GM10847 (cell line): ENCODE measurements around the gene FNBP1.

ENCODE experiments used
- POLR2A ChIP-seq: IDR thresholded peaks from 2 replicates; pipeline ENCODE4 v1.6.1; 2011; ENCODE audit not compliant: insufficient read length; ENCODE audit errors: extremely low read depth

The FNBP1 gene

DNA sequence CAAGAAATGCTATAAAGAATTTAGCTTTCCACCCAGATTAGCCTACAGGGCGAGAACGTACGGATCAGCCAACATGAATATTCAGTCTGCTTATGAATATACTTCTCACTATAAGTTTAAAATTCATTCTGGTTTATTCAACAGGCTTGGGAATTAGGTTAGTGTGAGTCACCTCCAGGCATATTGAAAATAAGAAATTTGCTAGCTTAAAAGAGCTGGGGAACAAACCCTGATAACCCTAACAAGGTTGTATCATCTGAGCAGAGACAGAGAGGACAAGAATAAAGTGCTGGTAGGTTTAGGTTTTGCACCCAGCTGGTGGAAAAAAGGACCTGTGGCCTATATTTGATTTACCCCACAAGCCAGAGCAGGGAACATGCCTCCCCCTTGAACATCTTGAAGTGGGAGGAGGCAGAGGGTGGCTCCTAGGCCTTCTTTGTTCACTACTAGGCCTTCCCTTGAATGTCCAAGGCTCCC is 12.3 kb downstream of the FNBP1 start:
- no peak for TF ChIP-seq POLR2A

DNA sequence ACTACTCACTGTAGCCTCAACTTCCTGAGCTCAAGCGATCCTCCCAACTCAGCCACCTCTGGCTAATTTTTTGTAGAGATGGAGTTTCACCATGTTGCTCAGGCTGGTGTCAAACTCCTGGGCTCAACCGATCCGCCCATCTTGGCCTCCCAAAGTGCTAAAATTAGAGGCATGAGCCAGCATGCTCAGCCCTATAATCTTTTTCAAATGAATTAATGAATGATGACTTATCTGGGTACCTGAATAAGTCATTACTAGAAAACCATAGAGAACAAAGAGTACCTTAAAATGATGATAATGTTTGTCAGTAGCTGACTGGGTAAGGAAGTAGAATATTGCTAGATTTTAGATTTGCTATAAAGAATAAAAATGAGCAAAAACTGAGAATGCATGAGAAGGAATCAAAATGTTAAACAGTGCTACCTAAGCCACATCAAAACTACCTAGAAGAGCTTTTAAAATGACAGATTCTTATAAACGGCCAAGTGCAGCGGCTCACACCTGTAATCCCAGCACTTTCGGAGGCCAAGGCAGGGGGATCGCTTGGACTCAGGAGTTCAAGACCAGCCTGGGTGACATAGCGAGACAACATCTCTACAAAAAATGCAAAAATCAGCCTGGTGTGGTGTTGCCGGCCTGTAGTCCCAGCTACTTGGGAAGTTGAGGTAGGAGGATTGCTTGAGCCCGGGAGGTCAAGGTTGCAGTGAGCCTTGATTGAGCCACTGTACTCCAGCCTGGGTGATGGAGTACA is 13.6 kb downstream of the FNBP1 start:
- no peak for TF ChIP-seq POLR2A

DNA sequence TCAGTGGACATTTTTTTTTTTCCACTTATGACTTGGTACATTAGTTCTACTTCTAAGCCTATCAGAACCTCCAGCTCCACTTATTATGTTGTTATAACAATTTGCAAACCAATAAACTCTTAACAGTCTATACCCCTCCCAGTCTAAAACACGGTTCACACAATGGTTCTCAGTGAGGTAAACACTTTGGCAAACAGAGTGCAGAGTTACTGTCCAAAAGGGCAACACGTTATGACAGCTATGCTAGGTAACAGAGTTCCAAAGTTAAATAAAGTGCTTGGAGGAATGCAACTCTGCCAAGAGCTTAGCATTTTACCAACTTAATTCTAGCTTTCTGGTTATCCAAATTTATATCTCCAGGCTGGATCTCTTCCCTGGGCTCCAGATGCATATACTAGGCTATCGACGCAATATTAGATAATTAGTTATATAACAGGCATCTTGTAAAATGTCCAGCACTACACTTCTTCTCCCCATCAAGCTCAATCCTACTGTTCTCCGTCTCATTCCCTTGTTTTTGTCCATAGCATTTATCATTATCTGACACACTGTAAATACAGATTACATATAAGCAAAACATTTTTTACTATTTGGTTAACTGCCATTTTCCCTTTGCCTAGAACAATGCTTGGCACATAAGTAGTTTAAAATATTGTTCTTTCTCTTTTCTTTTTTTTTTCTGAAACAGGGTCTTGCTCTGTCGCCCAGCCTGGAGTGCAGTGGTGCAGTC is 14.3 kb downstream of the FNBP1 start:
- no peak for TF ChIP-seq POLR2A

DNA sequence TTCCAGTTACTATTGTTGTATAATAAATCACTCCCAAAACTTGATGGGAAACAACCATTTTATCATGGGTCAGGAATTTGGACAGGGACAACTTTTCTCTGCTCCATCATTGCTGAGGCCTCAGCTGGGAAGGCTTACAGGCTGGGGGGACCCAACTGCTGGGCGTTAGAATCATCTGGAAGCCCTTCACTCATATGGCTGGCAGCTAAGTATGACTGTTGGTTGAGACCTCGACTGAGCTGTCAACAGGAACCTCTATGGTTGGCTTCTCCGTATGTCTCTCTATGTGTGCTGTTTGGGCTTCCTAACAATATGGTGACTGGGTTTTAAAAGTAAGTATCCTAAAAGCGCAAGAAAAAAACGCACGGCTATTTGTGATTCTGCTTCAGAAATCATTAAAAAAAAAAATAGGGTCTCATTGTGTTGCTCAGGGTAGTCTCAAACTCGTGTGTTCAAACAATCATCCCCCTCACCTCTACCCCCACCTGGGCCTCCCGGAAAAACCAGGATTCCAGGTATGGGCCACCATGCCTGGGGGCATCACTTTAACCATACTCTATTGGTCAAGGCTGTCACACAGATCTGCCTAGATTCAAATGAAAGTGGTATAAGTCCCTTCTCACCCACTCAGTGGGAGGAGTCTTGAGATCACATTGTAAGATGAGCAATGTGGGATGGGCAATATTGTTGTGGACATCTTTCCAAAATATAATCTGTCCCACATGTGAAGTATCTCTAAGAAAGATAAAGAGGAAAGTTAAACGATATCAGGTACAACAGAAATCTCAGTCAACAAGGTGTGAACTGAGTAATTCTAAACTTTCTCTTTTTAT is 15.2 kb downstream of the FNBP1 start:
- TF ChIP-seq POLR2A = no peak

DNA sequence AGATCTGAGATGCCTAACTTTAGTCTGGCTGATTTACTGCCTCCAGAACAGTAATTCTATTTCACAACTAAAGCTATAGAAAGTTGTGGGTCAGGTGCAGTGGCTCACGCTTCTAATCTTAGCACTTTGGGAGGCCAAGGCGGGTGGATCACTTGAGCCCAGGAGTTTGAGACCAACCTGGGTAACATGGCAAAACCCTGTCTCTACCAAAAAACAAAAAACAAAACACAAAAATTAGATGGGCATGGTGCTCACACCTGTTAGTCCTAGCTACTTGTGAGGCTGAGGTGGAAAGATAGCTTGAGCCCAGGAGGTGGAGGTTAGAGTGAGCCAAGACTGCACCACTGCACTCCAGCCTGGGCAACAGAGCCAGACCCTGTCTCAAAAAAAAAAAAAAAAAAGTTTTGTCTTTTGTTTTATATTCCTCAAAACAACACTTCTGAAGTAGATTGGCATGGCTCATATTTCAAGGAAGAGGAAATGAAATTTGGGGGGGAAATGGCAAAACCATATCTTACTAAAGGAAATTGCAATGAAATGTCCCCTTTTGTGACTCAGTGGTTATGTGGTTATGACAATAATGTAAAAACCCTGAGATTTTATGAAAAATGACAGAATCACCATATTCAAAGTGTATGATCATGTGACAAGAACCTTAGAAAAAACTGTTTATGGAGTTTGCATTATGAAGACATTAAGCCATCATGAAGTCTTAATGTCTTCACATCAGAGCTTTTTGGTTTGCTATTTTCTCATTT is 16.2 kb downstream of the FNBP1 start:
- no peak for TF ChIP-seq POLR2A

DNA sequence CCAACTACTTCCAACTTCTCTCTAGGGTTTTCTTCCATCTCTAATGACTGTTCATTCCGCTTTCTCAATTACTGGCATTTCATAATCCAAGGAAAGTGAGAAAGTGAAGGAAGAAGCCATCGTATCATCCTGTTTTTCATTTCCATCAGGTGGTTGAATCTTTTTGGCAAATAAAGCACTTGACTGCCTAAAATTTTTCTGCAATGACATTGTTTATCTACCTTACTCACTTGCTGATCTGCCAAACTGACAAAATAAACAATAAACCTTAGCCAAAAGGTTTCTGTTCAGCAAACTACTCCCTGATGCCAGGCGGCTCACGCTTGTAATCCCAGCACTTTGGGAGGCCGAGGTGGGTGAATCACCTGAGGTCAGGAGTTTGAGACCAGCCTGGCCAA is 18.4 kb downstream of the FNBP1 start:
- TF ChIP-seq POLR2A = no peak

DNA sequence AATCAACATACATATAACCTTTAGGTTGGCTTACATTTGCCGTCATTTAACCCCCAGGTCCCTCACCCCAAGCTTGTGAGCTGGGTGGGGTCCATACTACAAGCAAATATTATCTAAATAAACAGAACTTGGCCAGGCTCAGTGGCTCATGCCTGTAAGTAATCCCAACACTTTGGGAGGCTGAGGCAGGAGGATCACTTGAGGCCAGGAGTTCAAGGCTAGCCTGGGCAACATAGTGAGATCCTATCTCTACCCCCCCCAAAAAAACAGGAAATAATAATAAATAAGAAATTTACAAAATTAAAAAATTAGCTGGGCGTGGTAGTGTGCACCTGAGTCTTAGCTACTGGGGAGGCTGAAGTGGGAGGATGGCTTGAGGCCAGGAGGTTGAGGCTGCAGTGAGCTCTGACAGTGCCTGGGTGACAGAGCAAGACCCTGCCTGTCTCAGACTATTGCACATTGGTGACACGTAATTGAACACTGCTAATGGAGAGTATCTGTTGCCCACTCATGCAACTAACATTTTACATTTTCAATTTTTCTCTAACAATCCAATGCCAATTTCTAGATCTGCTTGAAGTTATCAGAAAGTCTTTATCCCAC is 18.9 kb downstream of the FNBP1 start:
- no peak for TF ChIP-seq POLR2A

DNA sequence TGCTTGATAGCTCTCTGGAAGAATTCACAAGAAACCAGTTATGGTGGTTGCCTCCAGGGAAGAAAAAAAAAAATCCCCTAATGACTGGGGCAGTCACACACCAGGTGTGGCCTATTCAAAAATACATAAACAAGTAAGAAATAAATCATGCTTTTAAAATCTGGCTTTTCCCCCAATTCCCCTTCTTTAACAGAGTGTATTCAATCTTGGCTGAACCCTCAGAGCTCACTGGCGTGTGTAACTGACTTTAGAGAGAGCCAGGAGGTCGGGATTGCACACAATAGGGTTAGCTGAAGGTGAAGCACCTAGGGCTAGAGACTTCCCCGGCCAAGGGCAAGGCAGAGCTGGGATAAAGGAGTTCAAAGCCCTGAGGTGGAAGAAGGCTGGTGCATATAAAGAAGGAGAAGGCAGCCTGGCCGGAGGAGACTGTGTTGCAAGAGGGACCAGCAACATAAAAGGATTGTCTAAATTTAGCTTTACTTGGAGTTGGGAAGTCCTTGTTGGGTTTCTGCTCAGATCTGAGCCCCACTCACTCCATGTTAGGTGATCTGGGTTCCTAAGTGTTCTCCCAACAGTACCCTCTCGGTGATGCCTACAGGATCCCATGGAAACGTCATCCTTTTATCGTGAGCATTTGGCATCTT is 19.7 kb downstream of the FNBP1 start:
- TF ChIP-seq POLR2A = no peak

DNA sequence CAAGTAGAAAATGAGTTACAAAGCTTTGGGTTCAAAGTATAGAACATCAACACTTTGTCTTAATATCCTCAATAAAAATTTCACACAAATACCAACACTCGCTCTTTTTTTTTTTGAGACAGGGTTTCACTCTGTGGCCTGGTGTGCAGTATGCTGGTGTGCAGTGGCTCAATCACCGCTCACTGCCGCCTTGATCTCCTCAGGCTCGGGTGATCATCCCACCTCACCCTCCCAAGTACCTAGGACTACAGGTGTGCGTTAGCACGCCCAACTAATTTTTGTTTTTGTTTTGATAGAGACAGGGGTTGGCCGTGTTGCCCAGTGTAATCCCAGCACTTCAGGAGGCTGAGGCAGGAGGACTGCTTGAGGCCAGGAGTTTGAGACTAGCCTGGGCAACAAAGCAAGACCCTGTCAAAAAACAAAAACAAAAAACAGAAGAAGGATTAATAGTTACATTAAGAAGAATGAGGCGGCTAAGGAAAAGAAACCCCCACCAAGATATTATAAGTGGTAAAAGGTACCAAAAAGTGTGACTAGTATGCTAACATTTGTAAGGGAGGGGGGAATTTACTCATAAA is 20.3 kb downstream of the FNBP1 start:
- TF ChIP-seq POLR2A = no peak

DNA sequence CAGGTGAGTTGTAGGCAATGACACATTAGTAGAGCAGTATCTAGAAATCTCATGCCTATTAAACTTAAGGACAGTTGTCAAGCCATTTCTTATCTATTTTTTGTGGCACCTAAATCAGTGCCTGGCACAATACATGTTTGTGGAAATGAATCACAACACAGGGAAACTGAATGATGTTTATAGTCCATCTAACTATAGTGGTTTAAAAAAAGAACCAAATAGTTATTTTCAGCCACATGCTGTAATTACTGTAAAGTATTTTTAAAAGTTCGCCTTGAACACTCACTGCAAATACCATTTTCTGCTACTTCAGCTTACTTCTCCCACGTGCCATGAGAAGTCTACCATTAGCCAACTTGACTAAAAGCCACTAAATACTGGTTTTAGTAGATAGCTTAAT is 21.9 kb downstream of the FNBP1 start:
- TF ChIP-seq POLR2A = no peak

DNA sequence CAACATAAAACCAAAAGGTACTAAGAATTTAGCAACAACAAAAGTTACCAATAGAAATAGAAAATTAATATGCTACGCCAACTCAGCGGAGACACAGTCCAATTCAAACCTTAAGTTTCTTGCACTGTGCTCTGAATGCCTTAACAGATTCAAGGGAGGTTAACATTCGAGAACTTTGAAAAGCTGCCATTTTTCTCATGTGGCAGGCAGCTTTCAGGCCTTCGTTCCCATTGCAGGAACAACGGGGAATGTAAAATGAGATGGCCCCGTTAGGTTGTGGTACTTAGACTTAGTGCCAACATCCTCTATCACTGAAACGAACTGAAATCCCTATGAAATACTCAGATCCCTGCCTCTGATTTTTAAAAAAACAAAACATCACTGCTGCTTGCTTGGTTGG is 22.4 kb downstream of the FNBP1 start:
- no peak for TF ChIP-seq POLR2A

DNA sequence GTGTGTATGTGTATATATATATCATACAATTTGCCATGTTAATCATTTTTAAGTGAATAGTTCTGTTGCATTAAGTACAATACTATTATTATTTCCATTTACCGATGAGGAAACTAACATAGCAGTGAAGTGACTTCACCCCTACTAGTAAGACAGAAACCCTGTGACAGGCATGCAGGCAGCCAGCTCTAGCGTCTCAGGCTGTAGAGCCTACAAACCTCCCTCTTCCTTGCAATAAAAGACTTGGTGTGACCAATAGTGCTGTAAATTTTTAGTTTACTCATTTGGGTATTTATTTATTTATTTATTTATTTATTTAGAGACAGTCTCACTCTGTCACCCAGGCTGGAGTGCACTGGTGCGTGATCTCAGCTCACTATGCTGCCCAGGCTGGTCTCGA is 24.7 kb downstream of the FNBP1 start:
- TF ChIP-seq POLR2A = no peak

DNA sequence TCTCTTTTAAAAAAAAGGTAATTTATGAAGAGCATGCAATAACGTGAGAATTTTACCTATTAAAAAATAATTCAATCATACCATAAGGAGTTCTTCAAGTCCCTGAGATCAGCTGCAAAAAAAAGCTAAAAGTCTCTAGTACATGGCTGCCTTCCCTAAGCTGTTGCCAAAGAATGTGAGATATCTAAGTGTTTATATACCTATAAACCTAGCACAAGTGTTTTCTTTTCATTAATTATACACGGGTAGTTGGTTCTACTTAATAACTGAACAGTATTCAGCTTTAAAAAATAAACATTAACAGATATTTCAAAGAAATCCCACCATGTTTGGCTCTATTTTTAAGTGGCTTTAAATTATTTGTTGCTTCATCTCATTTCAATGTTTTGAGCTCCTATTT is 25.9 kb downstream of the FNBP1 start:
- no peak for TF ChIP-seq POLR2A
